HG02885 (cell line): ENCODE data around the gene ARID1B.

Experiments
- ATAC-seq: cut with Tn5 transposase; IDR thresholded peaks from one replicate; pipeline ENCODE4 v1.9.1; 2021; ENCODE audit warnings: mild to moderate bottlenecking; ENCODE audit not compliant: unreplicated experiment, poor library complexity

The ARID1B gene

DNA sequence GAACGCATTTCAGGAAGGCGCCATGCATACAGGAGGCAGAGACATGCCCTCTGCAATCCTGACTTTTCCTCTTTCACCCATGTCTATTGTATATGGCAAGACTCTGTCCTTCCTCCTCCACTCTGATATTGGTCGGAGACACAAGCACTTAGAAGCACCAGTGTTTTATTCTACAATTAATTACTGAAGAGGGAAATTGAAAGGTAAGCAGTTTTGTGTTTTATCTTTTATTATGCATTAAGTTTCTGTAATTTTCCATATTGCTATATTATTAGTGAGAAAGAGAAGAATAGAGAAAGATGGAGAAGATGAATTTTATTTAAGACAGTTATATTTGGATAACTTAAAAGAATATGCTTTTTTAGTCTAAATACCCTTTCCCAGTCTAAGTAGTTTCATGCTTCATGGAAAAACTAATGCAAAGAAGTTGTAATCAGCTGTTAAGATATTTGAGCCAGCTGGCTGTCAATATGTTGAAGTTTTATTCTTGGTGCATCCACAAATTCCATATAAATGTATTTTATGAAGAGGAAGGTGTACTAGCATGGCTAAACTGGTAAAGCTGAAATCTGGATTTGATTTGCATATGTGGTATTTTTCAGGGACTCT lies 13.6 kb downstream of the ARID1B start:
- ATAC-seq, result no peak

DNA sequence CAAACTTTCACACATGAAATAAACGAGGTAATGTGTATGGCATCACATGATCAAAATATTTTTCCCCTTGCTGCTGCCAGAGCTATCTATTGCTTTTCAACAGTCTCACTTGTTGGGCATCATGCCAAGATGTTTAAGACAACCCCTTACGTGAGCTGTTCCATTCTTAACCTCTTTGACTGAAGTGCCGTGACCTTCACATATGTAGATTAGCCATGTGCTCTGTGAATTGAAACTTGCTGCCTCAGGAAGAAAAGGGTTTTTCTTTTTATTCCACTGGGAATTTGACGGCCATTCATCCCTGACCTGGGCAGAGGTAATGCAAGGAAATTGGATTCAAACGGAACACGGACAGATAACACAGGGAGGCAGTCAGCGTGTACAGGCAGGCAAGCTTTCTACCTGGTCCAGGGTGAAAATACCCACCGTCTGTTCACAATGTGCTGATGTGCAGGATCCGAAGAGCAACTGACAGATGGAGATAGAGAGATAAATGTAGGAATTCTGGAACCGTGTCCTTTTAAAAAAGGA lies 14.2 kb downstream of the ARID1B start:
- peak; percentile 76 for ATAC-seq

DNA sequence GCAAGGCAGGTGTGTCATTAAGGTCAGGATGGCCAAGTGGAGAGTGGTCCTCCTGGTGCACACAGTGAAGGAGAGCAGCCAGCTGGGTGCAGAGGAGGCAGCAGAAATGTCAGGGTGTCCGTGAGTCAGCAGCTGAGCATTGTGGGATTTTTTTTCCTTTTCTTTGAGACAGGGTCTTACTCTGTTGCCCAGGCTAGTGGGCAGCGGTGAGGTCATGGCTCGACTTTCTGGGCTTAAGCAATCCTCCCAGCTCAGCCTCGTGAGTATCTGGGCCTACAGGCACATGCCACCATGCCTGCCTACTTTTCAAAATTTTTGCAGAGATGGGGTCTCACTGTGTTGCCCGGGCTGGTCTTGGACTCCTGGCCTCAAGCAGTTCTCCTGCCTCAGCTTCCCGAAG lies 16.0 kb downstream of the ARID1B start:
- ATAC-seq, result no peak

DNA sequence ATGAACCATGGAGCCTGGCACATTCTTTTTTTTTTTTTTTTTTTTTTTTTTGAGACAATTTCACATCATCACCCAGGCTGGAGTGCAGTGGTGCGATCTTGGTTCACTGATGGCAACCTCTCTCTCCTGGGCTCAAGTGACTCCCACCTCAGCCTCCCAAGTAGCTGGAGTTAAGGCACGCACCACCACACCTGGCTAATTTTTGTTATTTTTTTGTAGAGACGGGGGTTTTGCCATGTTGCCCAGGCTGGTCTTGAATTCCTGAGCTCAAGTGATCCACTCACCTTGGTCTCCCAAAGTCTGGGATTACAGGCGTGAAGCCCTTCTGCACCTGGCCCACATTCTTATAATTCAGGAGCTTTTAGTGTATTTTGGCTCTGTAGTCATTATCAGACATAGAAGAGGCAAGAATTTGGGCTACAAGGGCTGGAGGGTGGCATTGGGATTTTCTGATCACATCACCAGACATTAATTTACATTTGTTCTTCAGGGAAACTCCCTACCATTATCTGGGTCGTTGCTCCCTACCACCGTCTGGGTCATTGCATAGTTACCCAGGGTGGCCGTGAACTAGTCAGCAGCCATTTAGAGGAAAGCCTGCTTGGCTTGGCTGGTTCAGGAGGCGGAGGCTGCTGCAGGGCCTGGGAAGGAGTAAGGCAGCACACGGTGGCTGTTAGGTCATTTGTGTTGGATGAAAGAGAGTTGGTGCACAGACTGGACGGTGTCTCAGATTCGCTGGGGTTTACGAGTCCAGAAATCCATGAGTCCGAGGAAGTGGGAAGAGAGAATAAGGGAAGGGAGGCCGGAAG lies 17.6 kb downstream of the ARID1B start:
- peak; percentile 49 for ATAC-seq

- ATAC-seq, result no peak
These were observed 18.6 kb downstream of the ARID1B start for GRCh38 chr6:156795825-156796224.

GRCh38 chr6:156796627-156797026 lies 19.4 kb downstream of the ARID1B start:
- ATAC-seq, result no peak

GRCh38 chr6:156797901-156798735 lies 20.9 kb downstream of the ARID1B start:
- ATAC-seq, result no peak

DNA sequence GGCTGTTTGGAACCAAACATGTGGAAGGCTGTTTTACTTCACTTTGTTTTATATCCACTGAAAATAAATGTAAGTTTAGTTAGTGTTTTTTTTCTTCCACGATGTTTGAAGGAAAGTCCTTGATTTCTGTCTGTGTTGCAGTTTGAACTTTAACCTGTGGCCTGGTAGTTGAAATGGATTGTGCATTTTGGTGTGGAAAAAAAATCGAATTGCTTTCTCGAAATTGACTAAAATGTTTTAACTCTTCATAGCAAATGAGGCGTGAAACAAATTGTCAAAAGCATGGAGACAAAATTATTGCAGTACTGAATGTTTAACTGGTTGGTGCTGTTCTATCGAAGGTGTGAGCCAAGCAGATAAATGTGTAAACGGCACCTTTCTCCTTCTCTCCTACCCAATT lies 24.5 kb downstream of the ARID1B start:
- ATAC-seq, result no peak

DNA sequence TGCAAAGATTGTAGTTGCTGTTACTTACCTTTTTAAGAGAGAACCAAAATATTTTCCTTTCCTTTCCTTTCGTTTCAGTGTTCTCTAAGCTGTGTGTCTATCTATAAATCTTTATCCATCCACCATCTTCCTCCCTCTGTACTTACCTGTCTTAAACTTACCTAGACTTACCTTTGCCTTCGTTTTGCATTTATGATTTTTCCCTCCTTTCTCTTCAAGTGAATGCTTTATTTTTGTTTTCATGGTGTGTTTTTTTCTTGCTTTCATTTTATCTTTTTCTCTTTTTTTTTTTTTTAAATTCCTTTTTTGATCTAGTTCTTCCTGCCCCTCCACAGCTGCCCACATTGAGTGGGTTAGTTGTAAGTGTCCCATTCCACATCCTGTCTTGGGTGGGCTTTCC lies 26.2 kb downstream of the ARID1B start:
- ATAC-seq, result no peak

GRCh38 chr6:156804402-156804801 lies 27.2 kb downstream of the ARID1B start:
- no peak for ATAC-seq

- no peak for ATAC-seq
These were observed 29.0 kb downstream of the ARID1B start for GRCh38 chr6:156806155-156806554.

- ATAC-seq, result no peak
These were observed 29.9 kb downstream of the ARID1B start for GRCh38 chr6:156807028-156807427.

GRCh38 chr6:156807795-156808194 lies 30.6 kb downstream of the ARID1B start:
- no peak for ATAC-seq

DNA sequence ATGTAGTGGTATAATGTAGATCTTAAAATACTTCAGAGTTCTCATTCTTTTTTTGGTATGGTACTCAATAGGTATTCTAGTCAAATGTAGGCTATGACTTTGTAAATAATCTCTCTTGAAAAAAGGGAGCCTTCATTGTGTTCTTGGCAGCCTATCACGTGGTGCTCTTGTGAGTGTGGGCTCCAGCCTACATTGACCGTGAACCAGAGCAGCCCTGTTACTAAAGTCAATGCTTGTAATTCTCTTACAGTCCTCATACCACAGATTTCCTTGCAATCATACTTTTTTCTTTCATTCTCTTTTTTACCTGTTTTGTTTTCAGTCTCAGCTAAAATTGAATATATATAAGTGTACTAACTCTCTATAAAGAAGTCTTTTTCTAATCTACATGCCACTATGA lies 31.1 kb downstream of the ARID1B start:
- ATAC-seq, result peak; percentile 52

DNA sequence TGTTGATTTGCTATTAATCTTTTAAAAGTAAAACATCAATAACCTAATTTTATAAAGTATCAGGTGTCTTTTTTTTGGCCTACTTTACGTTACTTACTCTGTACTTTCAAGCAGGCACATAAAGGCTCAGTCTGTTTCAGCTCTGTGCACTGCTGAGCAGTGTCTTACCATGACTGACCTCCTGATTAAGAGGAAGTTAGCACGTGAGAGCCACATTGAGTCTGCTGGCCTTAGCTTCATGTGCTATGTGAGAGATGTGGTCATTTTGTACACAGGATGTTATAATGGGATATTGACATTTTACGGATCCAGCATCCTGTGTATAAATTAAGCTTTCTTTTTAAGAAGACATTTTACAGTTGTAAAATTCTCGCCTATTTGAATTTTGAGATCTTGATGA lies 31.9 kb downstream of the ARID1B start:
- peak; percentile 92 for ATAC-seq

DNA sequence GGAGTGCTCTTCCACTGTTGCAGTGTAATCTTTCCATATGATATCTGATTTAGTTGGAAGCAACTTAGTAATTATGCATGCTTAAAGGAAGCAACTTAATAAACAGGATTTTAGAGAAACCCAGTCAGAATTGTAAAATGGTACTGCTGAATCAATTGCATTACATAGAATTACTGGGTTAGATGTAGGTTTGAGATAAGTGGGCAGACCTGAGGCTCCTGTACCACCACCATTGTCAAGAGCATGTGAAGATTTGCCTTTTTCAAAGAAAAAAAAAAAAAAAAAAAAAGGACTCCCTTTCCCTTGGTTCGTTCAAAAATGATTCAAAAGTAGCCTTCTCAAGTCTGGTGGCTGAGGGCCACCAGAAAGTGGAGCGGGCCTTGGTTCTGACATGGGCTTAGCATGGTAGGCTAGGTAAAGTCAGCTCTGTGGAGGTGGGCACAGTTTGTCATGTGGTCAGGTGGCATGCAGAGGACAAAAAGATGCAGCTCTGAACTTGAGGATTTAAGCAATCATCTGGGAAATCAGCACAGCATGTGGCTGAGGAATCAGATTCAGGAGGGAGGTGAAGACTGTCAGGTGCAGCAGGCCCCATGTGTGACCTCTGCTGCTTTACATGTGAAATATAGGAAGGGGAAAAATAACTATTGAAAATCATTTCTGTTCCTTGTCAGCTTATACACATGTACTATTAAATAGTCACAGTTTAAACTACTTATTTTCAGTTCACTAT lies 32.4 kb downstream of the ARID1B start:
- no peak for ATAC-seq

DNA sequence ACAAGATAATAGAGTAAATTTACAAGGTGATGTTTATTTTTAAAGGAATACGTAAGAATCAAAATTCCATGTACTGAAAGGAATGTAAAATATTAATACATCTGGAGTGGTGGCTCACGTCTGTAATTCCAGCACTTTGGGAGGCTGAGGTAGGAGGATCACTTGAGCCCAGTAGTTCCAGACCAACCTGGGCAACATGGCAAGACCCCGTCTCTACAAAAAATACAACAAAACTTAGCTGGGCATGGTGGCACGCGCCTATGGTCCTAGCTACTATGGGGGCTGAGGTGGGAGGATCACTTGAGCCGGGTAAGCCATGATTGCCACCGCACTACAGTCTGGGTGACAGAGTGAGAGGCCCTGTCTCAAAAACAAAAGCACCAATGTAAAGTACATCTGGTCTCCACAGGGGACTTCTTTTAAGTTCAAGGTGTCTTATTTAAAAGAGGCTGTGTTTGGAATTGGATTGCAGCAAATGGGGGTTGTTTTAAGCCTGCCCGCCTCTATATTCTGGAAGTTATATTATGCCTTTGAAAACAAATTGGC lies 36.9 kb downstream of the ARID1B start:
- no peak for ATAC-seq

DNA sequence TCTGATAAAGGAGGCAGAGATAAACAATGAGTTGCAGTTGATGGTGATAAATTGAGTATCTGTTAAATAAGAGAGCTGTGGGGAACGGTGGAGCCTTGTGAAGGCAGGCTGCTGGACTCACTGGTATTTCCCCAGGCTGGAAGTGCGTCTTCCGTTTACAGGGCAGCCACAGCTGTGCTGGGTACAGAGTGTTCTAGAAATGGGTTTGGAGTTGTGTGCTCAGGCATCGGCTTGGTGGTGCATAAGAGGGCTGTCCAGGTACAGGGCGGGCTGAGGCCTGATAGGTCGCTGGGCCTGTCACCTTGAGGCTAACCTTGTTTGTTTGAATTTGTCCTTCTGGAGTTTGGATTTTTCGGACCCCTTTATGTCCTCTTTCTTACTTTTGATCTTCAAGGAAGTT lies 39.3 kb downstream of the ARID1B start:
- ATAC-seq, result peak; percentile 46

DNA sequence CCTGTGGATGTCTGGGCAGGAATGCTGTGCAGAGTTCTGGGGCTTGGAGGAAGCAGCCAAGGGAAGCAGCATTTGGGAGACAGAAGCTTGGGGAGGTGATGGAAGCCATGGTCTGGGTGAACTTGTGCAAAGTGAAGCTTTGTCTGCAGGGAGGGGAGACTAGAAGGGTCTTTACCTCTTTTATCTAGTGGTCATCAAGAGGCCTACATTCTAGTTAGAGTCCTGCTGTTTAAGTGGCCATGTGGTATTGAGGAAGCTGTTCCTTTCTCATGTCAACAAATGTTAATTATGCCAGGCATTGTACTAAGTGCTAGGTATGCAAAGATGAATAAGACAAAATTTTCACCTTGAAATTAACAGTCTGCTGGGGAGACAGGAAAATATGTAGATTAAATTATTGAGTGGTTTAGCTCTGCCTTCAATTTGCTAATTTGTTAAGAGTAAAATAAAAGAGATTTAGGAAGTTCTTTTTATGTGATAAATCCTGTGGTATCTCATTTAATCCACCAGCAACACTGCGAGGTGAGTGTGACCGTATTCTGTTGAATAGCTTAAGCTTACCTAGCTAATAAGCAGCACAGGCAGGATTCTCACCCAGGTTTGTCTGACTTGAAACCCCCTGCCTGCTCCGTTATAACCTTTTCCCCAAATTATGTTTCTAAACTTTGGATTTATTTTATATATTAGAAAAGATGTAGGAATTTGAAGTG lies 43.1 kb downstream of the ARID1B start:
- ATAC-seq, result no peak
